IMR-90 (cell line): Measurements from ENCODE around the gene PRKCE. TPM values are rescaled to one million over a fixed set of nuclear protein-coding genes. Genes with fewer than 3 reads are reported as not detected.

Source experiments
- ATAC-seq: fragments of 200-7000 bp; cut with Tn5 transposase; 2 replicates; pipeline ENCODE4 v1.9.1; 2020; ENCODE audit warnings: low read depth, mild to moderate bottlenecking, moderate library complexity
- BruUV-seq: library from RNA; stranded (reverse); fragments of 400-500 nt; replicated peaks from 2 replicates; lab custom pipeline; 2021; lab: Mats Ljungman, UMichigan
- CTCF ChIA-PET: fragments of 300-600 bp; formaldehyde crosslinking; extraction: SDS; loops from one replicate; lab custom pipeline; 2021; ENCODE audit warnings: antibody characterized with exemption; lab: Yijun Ruan, JAX
- POLR2A ChIA-PET: fragments of 300-600 bp; sonication (Branson Sonifier 250); formaldehyde crosslinking; loops from one replicate; lab custom pipeline; 2022; ENCODE audit warnings: antibody characterized with exemption; ENCODE audit not compliant: unreplicated experiment; lab: Charles Lee
- DNase-seq: peaks from one replicate; pipeline ENCODE4 v3.0.0; 2013
- H2AFZ ChIP-seq: replicated peaks from 2 replicates; pipeline ENCODE3; 2013; ENCODE audit warnings: low read length, mild to moderate bottlenecking; ENCODE audit not compliant: poor library complexity
- H2AK5ac ChIP-seq: 2 replicates; pipeline ENCODE4 v1.6.1; 2013; ENCODE audit warnings: low read depth, low read length, inconsistent platforms
- H2AK9ac ChIP-seq: replicated peaks from 2 replicates; pipeline ENCODE3; 2013; ENCODE audit warnings: mild to moderate bottlenecking, low read depth, low read length, moderate library complexity; ENCODE audit not compliant: poor library complexity
- H2BK120ac ChIP-seq: 2 replicates; pipeline ENCODE4 v1.6.1; 2013; ENCODE audit warnings: low read depth, low read length, inconsistent platforms
- H2BK15ac ChIP-seq: 3 replicates; pipeline ENCODE4 v1.6.1; 2013; ENCODE audit warnings: low read depth, low read length, inconsistent platforms
- H2BK20ac ChIP-seq: 2 replicates; pipeline ENCODE4 v1.6.1; 2013; ENCODE audit warnings: low read depth, mild to moderate bottlenecking, inconsistent platforms, low read length, moderate library complexity
- H2BK5ac ChIP-seq: 2 replicates; pipeline ENCODE4 v1.6.1; 2013; ENCODE audit warnings: mild to moderate bottlenecking, low read depth, low read length, inconsistent platforms; ENCODE audit not compliant: poor library complexity, severe bottlenecking
- H3K14ac ChIP-seq: replicated peaks from 2 replicates; pipeline ENCODE4 v1.6.1; 2013; ENCODE audit warnings: low read depth, low read length, inconsistent platforms
- H3K18ac ChIP-seq: 2 replicates; pipeline ENCODE4 v1.6.1; 2013; ENCODE audit warnings: low read depth, low read length, control low read depth
- H3K23ac ChIP-seq: 2 replicates; pipeline ENCODE4 v1.6.1; 2013; ENCODE audit warnings: low read depth, low read length, inconsistent platforms
- H3K27ac ChIP-seq: 2 replicates; pipeline ENCODE4 v1.5.1; 2013; ENCODE audit warnings: mild to moderate bottlenecking, control low read depth, low read length; ENCODE audit not compliant: insufficient read depth
- H3K27me3 ChIP-seq: 2 replicates; pipeline ENCODE4 v1.6.1; 2013; ENCODE audit warnings: low read length; ENCODE audit not compliant: control insufficient read depth, insufficient read depth
- H3K36me3 ChIP-seq: 2 replicates; pipeline ENCODE4 v1.6.1; 2013; ENCODE audit warnings: low read length, mixed read lengths; ENCODE audit not compliant: control insufficient read depth, insufficient read depth
- H3K4ac ChIP-seq: 2 replicates; pipeline ENCODE4 v1.6.1; 2013; ENCODE audit warnings: low read depth, low read length, inconsistent platforms
- H3K4me1 ChIP-seq: 2 replicates; pipeline ENCODE4 v1.6.1; 2013; ENCODE audit warnings: low read length, mixed read lengths; ENCODE audit not compliant: control insufficient read depth, insufficient read depth
- H3K4me2 ChIP-seq: 2 replicates; pipeline ENCODE4 v1.6.1; 2013; ENCODE audit warnings: low read depth, mild to moderate bottlenecking, control low read depth, low read length, moderate library complexity
- H3K4me3 ChIP-seq: 2 replicates; pipeline ENCODE4 v1.5.1; 2013; ENCODE audit warnings: low read depth, mild to moderate bottlenecking, control low read depth, low read length, moderate library complexity; ENCODE audit not compliant: insufficient read depth
- H3K56ac ChIP-seq: 2 replicates; pipeline ENCODE4 v1.6.1; 2013; ENCODE audit warnings: low read length, inconsistent platforms; ENCODE audit not compliant: insufficient read depth; ENCODE audit errors: extremely low read depth
- H3K79me1 ChIP-seq, 2 experiments: 2 replicates each; pipeline ENCODE4 v1.6.1; 2013; ENCODE audit warnings: low read length in 2 of 2, inconsistent platforms in 1 of 2, low read depth in 1 of 2
- H3K9ac ChIP-seq: 2 replicates; pipeline ENCODE4 v1.6.1; 2013; ENCODE audit warnings: low read depth, low read length, control low read depth
- H3K9me1 ChIP-seq: 2 replicates; pipeline ENCODE4 v1.6.1; 2013; ENCODE audit warnings: low read length, inconsistent platforms; ENCODE audit not compliant: insufficient read depth
- H3K9me3 ChIP-seq: 2 replicates; pipeline ENCODE4 v1.6.1; 2013; ENCODE audit warnings: low read length; ENCODE audit not compliant: control insufficient read depth, insufficient read depth
- H4K20me1 ChIP-seq: 2 replicates; pipeline ENCODE4 v1.6.1; 2013; ENCODE audit warnings: low read length, inconsistent platforms; ENCODE audit not compliant: insufficient read depth
- H4K5ac ChIP-seq: 2 replicates; pipeline ENCODE4 v1.6.1; 2013; ENCODE audit warnings: mild to moderate bottlenecking, low read depth, low read length, control low read depth
- H4K8ac ChIP-seq, 2 experiments: 2 replicates each; pipeline ENCODE4 v1.6.1; 2013; ENCODE audit warnings: low read depth in 2 of 2, low read length in 2 of 2, control low read depth in 1 of 2, inconsistent platforms in 1 of 2
- H4K91ac ChIP-seq: 2 replicates; pipeline ENCODE4 v1.6.1; 2013; ENCODE audit warnings: low read depth, low read length, inconsistent platforms; ENCODE audit not compliant: insufficient read depth
- CHD1 ChIP-seq: IDR thresholded peaks from 2 replicates; pipeline ENCODE4 v1.6.1; 2012; ENCODE audit warnings: low read depth, low read length, improper control_type of control experiment
- FOS ChIP-seq: fragments of 150-350 bp; IDR thresholded peaks from 2 replicates; pipeline ENCODE4 v1.6.1; 2016; ENCODE audit warnings: low read depth, low read length
- MAZ ChIP-seq: IDR thresholded peaks from 2 replicates; pipeline ENCODE4 v1.6.1; 2012; ENCODE audit warnings: low read depth, mild to moderate bottlenecking, low read length, improper control_type of control experiment, moderate library complexity, borderline replicate concordance
- RCOR1 ChIP-seq: IDR thresholded peaks from 2 replicates; pipeline ENCODE4 v1.6.1; 2012; ENCODE audit warnings: mild to moderate bottlenecking, low read length, improper control_type of control experiment; ENCODE audit not compliant: insufficient replicate concordance
- WGBS, 2 experiments: methylation state at CpG; one replicate each; pipeline versions ENCODE4 v1.1.5 to v1.1.7; 2013; ENCODE audit warnings: missing lambda C conversion rate in 2 of 2; ENCODE audit not compliant: insufficient read length in 1 of 2; ENCODE audit errors: extremely low coverage in 2 of 2; 5-methylcytosine and 5-hydroxymethylcytosine counted together
- dilution Hi-C: fragments of 300-500 bp; cut with HindIII; formaldehyde crosslinking; loops from one replicate; pipeline ENCODE4 v1.14.3; 2018; ENCODE audit warnings: low sequenced_read_pairs; ENCODE audit not compliant: unreplicated experiment
- in situ Hi-C: fragments of 300-500 bp; cut with MboI; formaldehyde crosslinking; loops from 3 replicates; pipeline ENCODE4 v1.14.3; 2019; ENCODE audit warnings: low sequenced_read_pairs, inconsistent platforms, mixed read lengths
- intact Hi-C: fragments of 100-400 bp; cut with micrococcal nuclease; formaldehyde crosslinking; loops from 2 replicates; pipeline ENCODE4 v1.10.0; 2022
- polyA plus RNA-seq, 3 experiments: library from polyadenylated mRNA; depleted of rRNA; stranded (reverse); fragments of >200 nt; gene quantifications; 2 replicates each; pipeline ENCODE4 v1.2.3, GENCODE V29; 2012; ENCODE audit warnings: low replicate concordance in 1 of 3
- total RNA-seq: library from RNA; depleted of rRNA; stranded (reverse); fragments of >200 nt; gene quantifications from 2 replicates; pipeline ENCODE4 v1.2.3, GENCODE V29; 2012

PRKCE gene
- total and polyA plus RNA-seq, 2 of the 4 experiments (the other 2 are of a cell fraction) = 8.1 to 32.4 TPM

DNA sequence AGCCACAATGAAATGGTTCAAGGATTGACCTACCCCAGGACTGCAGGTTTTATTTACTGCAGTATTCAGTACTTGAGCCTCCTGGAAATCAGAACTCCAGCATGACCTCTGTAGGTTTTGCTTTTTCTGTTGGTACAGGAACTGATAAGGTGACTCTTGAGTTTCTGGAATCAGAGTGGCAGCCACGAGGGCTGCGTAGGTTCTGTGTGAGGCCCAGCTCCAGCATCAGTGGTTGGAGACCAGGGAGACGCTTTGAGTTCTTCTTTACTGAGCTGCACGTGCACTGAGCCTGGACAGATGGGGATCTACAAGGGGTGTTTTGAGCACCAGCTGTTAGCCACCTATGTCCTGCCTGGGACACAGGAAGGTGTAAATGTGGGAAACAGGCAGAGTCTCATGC lies 423.0 kb downstream of the PRKCE start:
- ChIA-PET CTCF (no interaction called here), POLR2A (interaction anchor here (1.0 kb wide), 1 partner anchor 223 kb away, joined by 7 read pairs; the partner anchor contains the start of gene EPAS1)
- Histone ChIP-seq H2BK5ac (peak overlapping the region; percentile 94), H3K23ac (peak overlapping the region; percentile 99), H2BK120ac (peak overlapping the region; percentile 99), H3K9ac (peak overlapping the region; percentile 72; the same call in 1 of the 2 replicates), H4K91ac (peak overlapping the region; percentile 95), H3K36me3 (no peaks in the 10 kb centered on the region), H4K20me1 (no peaks in the 10 kb centered on the region), H3K79me1 (peaks cover 30 to 62% of the 10 kb centered on the region in 2 experiments), H3K27ac (peak overlapping the region; percentile 73), H3K4me1 (peaks cover 26% of the 10 kb centered on the region), H3K18ac (peak overlapping the region; percentile 89), H3K9me1 (peaks cover 19% of the 10 kb centered on the region), H2AK9ac (no peak overlapping the region), H3K9me3 (no peaks in the 10 kb centered on the region), H2AK5ac (peak overlapping the region; percentile 98), H3K4me2 (peak overlapping the region; percentile 86), H4K5ac (peak overlapping the region; percentile 97), H3K4ac (peak overlapping the region; percentile 99), H2BK20ac (peak overlapping the region; percentile 99), H3K27me3 (no peaks in the 10 kb centered on the region), H3K14ac (peak overlapping the region; percentile 97), H4K8ac (peak overlapping the region; percentile 65 to 91), H2AFZ (no peak overlapping the region), H3K56ac (peak overlapping the region; percentile 72), H2BK15ac (peak overlapping the region; percentile 83), H3K4me3 (no peak overlapping the region)
- WGBS, 2 experiments = 86% methylated on average over 4 of the region's 4 CpGs; no CpG with 5 or more reads in 1 of the 2 experiments
- in situ Hi-C loops = no loop called here
- ATAC-seq (no peak), DNase-seq (no peak)
- dilution Hi-C loops = no loop called here
- intact Hi-C loops = loop anchor here (5.0 kb wide), 1 partner anchor 63 kb away; no protein-coding TSS in a partner anchor
- TF ChIP-seq CHD1 = no peak
- no peak for TF ChIP-seq MAZ
- TF ChIP-seq FOS = no peak
- no peak for TF ChIP-seq RCOR1
- no TSS peak for BruUV-seq
